ENCODE results near the gene EXOC6.
"Not testable (repeated sequence)": the region's sequence is repeated elsewhere in the genome, so short reads cannot be mapped to it uniquely, and the experiment has no call there.

The EXOC6 gene

GRCh38 chr10:92967641-92968040 lies 119.3 kb downstream of the EXOC6 start:
- no peak for DNase-seq (ENCODE audit: low read depth)
- H3K4me3 ChIP-seq (ENCODE audit: control insufficient read depth, low read depth, low read length), result no peak overlapping the region
- no peak for TF ChIP-seq CTCF (IDR thresholded peaks at IDR 0.05; ENCODE audit: control insufficient read depth, insufficient read depth, low read depth, low read length, missing control alignments)

GRCh38 chr10:92969151-92969550 lies 120.8 kb downstream of the EXOC6 start:
- no peak for TF ChIP-seq CTCF (IDR thresholded peaks at IDR 0.05; ENCODE audit: control insufficient read depth, insufficient read depth, low read depth, low read length, missing control alignments)
- no peak for DNase-seq (ENCODE audit: low read depth)
- no peak overlapping the region for H3K4me3 ChIP-seq (ENCODE audit: control insufficient read depth, low read depth, low read length)

- no peak overlapping the region for H3K4me3 ChIP-seq (ENCODE audit: control insufficient read depth, low read depth, low read length)
- no peak for DNase-seq (ENCODE audit: low read depth)
- no peak for TF ChIP-seq CTCF (IDR thresholded peaks at IDR 0.05; ENCODE audit: control insufficient read depth, insufficient read depth, low read depth, low read length, missing control alignments)
Observed at GRCh38 chr10:92970301-92971070, 122.2 kb downstream of the EXOC6 start.

- TF ChIP-seq CTCF (IDR thresholded peaks at IDR 0.05; ENCODE audit: control insufficient read depth, insufficient read depth, low read depth, low read length, missing control alignments), result no peak
- no peak overlapping the region for H3K4me3 ChIP-seq (ENCODE audit: control insufficient read depth, low read depth, low read length)
- peak; percentile 62 for DNase-seq (ENCODE audit: low read depth)
Observed at GRCh38 chr10:92972066-92972870, 123.9 kb downstream of the EXOC6 start.

GRCh38 chr10:92972886-92973285 lies 124.6 kb downstream of the EXOC6 start:
- H3K4me3 ChIP-seq (ENCODE audit: control insufficient read depth, low read depth, low read length), result no peak overlapping the region
- DNase-seq (ENCODE audit: low read depth), result no peak
- TF ChIP-seq CTCF (IDR thresholded peaks at IDR 0.05; ENCODE audit: control insufficient read depth, insufficient read depth, low read depth, low read length, missing control alignments), result no peak

GRCh38 chr10:92976278-92976677 lies 128.0 kb downstream of the EXOC6 start:
- not testable (repeated sequence) for DNase-seq (ENCODE audit: low read depth); H3K4me3 ChIP-seq (ENCODE audit: control insufficient read depth, low read depth, low read length)

- TF ChIP-seq CTCF (IDR thresholded peaks at IDR 0.05; ENCODE audit: control insufficient read depth, insufficient read depth, low read depth, low read length, missing control alignments), result no peak
- no peak for DNase-seq (ENCODE audit: low read depth)
Observed at GRCh38 chr10:92989250-92989649, 140.9 kb downstream of the EXOC6 start.

More at GRCh38 chr10:92989250-92989649, 140.9 kb downstream of the EXOC6 start:
- H3K4me3 ChIP-seq (ENCODE audit: control insufficient read depth, low read depth, low read length), result no peak overlapping the region

Data from AG09309 (cell line).